ENCODE results near the gene TRIM33.

Gene TRIM33

GRCh38 chr1:114511032-114511785 lies at the start of gene TRIM33:
Gene TRIM33 (minus strand): TSS chr1:114511203. CDS start chr1:114511076, 127 bp downstream.
- peak; percentile 94 for DNase-seq

- no peak for DNase-seq
Observed at GRCh38 chr1:114559356-114559755, 48.4 kb upstream of the TRIM33 start.

- peak; percentile 22 for DNase-seq
Observed at GRCh38 chr1:114558544-114558943, 47.5 kb upstream of the TRIM33 start.

- DNase-seq: no peak
Observed at GRCh38 chr1:114554577-114554976, 43.6 kb upstream of the TRIM33 start.

GRCh38 chr1:114552106-114552639 lies 41.2 kb upstream of the TRIM33 start:
- no peak for DNase-seq

- no peak for DNase-seq
Observed at GRCh38 chr1:114551400-114551799, 40.4 kb upstream of the TRIM33 start.

- no peak for DNase-seq
Observed at GRCh38 chr1:114550336-114550735, 39.3 kb upstream of the TRIM33 start.

GRCh38 chr1:114549137-114549536 lies 38.1 kb upstream of the TRIM33 start:
- DNase-seq: no peak

GRCh38 chr1:114547076-114547475 lies 36.1 kb upstream of the TRIM33 start:
- DNase-seq: no peak

- no peak for DNase-seq
Observed at GRCh38 chr1:114545796-114546195, 34.8 kb upstream of the TRIM33 start.

- DNase-seq: no peak
Observed at GRCh38 chr1:114545315-114545714, 34.3 kb upstream of the TRIM33 start.

- DNase-seq: no peak
Observed at GRCh38 chr1:114540821-114541220, 29.8 kb upstream of the TRIM33 start.

- DNase-seq: no peak
Observed at GRCh38 chr1:114540272-114540671, 29.3 kb upstream of the TRIM33 start.

GRCh38 chr1:114536043-114536442 lies 25.0 kb upstream of the TRIM33 start:
- no peak for DNase-seq

- DNase-seq: no peak
Observed at GRCh38 chr1:114535401-114535800, 24.4 kb upstream of the TRIM33 start.

GRCh38 chr1:114531094-114531493 lies 20.1 kb upstream of the TRIM33 start:
- no peak for DNase-seq

GRCh38 chr1:114530224-114530623 lies 19.2 kb upstream of the TRIM33 start:
- DNase-seq: no peak

GRCh38 chr1:114524944-114525343 lies 13.9 kb upstream of the TRIM33 start:
- no peak for DNase-seq

- no peak for DNase-seq
Observed at GRCh38 chr1:114522264-114522575, 11.2 kb upstream of the TRIM33 start.

- no peak for DNase-seq
Observed at GRCh38 chr1:114521396-114522263, 10.6 kb upstream of the TRIM33 start.

- no peak for DNase-seq
Observed at GRCh38 chr1:114517348-114517747, 6.3 kb upstream of the TRIM33 start.

GRCh38 chr1:114512595-114513280 lies 1.7 kb upstream of the TRIM33 start:
- DNase-seq: no peak

- peak; percentile 66 for DNase-seq
Observed at GRCh38 chr1:114510274-114511031, 550 bp downstream of the TRIM33 start.

Measured in NCI-H69 (cell line).